ENCODE measurements around the gene ZNF500.
"Not testable (repeated sequence)": the region's sequence is repeated elsewhere in the genome, so short reads cannot be mapped to it uniquely, and the experiment has no call there.

ZNF500 gene

DNA sequence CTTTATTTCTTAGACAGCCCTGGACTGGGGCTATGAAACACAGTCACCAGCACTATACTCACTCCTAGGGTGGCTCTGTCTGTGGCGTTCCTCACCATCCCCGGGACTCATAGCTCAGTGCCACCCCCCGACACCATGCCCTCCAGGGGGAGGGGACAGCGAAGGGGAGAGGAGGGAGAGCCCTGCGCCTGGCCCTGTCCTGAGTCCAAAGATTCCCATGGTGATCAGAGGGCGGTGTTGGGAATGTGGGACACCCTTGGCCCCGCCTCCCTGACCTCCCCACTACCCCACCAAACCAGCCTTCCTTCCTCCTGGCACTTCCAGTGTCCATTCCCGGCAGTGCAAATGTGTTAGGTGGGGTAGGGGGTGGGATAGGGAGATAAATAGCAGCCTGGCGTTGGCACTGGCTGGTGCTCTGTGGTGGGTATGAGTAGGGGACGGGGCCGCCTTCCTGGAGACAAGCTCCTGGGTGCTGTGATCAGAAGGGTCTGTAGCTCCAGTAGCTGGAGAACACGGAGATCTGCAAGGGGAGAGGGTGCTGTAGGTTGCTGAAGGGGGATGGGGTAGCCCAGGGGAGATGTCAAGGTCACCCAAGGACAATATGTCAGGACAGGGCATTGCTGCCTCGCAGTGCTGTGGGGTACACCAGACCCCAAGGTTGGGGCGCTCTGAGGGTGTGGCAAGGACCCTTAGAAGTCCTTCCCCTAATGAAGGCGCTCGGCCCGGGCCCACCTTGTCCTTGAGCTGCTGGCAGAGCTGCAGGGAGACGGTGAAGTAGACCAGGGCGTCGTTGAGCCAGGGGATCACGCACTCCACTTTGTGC is 30.2 kb upstream of the ZNF500 start:
- DNase-seq (ENCODE audit: low read depth in 2 of 2, low spot score in 1 of 2), result no peak

DNA sequence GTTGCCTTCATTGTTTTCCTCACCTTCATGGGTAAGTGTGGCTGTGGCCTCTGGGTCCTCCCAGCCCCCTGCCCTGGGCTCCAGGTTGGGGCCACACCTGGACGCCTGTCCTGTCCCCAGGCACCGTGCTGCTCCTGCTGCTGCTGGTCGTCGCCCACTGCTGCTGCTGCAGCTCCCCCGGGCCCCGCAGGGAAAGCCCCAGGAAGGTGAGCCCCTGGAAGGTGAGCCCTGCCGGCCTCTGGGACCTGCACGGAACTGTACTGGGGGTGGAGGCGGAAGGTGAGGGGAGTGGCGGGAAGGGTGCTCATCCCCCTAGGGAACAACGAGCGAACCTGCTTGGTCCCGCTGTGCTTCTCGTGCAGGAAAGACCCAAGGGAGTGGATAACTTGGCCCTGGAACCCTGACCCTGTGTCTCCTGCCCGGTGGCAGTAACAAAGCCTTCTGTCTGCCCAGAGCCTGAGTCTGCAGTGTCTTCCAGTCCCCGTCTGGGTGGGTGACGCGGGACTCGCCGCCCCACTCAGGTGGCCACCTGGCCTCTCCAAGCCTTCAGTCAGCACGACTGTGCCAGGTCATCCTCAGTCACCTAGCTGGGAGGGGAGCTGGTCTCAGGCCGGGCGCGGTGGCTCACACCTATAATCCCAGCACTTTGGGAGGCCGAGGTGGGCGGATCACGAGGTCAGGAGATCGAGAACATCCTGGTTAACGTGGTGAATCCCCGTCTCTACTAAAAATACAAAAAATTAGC is 29.0 kb upstream of the ZNF500 start:
- no peak for DNase-seq (ENCODE audit: low read depth in 2 of 2, low spot score in 1 of 2)

DNA sequence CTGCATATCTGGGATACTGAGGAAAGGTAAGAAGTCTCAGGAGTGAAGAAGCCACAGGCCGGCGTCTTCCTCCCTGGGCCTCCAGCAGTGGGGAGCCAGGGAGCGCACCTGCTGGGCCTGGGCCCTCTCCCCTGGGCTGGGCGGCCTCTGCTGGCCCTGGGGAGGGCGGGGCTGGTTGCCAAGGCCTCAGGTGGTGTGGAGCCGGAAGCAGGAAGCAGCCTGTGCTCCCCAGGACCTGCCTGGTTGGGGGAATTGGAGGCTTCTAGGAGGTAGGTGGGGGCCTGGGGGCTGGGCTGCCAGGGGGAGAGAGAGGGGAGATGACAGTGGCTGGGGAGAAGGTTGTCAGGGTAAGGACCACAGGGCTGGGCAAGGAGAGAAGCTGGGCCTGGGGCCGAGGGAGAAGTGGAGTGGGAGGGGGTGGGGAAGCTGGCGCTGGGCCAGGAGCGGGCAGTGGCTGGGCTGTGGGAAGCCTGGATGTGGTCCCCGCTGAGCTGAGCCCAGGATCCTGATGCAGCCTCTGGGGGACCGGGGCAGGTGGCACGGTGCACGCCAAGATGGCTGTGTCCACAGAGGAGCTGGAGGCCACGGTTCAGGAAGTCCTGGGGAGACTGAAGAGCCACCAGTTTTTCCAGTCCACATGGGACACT is 28.3 kb upstream of the ZNF500 start, which contains the start of gene SMIM22:
SMIM22 (plus strand) TSS at position 189 of the 647 bp plus-strand sequence; CDS start at position 555, 366 bp downstream.
- DNase-seq (ENCODE audit: low read depth in 2 of 2, low spot score in 1 of 2), result no peak

DNA sequence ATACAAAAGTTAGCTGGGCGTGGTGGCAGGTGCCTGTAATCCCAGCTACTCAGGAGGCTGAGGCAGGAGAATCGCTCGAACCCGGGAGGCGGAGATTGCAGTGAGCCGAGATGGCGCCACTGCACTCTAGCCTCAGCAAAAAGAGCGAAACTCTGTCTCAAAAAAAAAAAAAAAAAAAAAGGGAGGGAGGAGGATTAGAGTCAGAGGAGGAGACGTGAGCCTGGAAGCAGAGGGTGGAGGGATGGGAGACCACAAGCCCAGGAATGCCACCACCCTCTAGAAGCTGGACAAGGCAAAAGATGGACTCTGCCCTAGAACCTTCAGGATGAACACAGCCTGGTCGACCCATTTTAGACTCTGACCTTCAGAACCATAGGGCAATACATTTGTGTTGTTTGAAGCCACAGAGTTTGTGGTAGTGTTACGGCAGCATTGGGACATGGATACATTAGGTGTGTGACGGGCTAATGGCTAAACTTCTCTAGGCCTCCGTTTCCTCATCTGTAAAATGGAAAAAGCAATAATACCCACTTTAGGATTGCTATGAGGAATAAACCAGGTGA is 26.1 kb upstream of the ZNF500 start:
- no peak for DNase-seq (ENCODE audit: low read depth in 2 of 2, low spot score in 1 of 2)

DNA sequence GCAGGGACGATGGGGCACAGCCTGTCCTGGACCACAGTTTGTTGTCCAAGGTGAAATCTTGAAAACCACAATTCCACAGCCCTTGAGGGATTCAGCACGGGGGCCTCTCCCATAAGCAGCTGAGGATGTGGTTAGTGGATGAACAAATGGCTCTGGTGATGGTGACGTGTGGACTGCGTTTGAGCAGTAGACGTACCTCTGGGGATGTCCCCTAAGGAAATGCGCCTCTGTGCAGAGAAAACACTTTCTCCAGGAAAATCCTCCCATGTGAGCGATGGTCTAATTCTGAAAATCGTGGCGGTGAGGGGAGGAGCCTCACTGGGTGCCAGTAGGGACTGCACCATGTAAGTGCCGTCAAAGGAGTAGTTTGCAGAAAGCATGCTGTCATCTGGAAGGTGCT is 23.9 kb upstream of the ZNF500 start:
- DNase-seq (ENCODE audit: low read depth in 2 of 2, low spot score in 1 of 2), result no peak

DNA sequence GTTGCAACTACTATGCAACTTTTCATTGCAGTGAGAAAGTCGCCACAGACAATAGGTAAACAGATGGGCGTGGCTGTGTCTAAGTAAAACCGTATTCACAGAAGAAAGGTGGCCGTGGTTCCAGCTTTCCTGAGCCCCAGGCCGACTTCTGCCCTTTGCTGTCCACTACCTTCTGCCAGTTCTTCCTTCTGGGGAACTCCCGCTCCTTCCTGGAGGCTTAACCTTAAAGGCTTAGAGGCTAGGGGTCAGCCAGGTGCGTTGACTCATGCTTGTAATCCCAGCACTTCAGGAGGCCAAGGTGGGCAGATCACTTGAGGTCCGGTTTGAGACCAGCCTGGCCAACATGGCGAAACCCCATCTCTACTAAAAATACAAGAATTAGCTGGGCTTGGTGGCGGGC is 23.3 kb upstream of the ZNF500 start:
- no peak for DNase-seq (ENCODE audit: low read depth in 2 of 2, low spot score in 1 of 2)

DNA sequence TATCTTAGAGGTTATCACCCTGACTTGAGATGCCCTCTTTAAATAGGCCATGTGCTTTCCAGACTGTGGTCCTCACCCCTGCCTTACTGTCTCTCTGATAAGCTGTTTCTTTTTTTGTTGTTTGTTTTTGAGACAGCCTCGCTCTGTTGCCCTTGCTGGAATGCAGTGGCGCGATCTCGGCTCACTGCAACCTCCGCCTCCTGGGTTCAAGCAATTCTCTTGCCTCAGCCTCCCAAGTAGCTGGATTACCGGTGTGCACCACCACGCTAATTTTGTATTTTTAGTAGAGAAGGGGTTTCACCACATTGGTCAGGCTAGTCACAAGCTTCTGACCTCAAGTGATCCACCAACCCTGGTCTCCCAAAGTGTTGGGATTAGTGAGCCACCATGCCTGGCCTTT is 21.9 kb upstream of the ZNF500 start:
- no peak for DNase-seq (ENCODE audit: low read depth in 2 of 2, low spot score in 1 of 2)

DNA sequence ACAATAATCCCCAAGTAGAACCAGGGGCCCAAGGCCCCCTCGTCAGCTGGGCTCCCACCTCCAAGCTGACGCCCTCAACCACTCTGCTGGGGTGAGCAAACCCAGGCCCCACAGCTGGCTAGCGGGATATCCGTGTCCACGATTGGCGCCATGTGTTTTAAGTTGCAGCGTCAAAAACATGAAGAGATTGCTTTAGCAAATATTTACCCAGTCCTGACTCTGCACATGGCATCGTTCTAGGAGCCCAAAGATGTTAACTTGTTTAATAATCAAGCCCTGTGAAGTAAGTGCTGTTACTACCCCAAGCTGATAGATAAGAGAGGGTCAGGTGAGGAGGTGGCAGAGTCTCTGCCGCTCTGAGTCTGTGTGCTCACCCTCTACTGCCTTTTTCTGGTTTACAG is 21.5 kb upstream of the ZNF500 start:
- no peak for DNase-seq (ENCODE audit: low read depth in 2 of 2, low spot score in 1 of 2)

DNA sequence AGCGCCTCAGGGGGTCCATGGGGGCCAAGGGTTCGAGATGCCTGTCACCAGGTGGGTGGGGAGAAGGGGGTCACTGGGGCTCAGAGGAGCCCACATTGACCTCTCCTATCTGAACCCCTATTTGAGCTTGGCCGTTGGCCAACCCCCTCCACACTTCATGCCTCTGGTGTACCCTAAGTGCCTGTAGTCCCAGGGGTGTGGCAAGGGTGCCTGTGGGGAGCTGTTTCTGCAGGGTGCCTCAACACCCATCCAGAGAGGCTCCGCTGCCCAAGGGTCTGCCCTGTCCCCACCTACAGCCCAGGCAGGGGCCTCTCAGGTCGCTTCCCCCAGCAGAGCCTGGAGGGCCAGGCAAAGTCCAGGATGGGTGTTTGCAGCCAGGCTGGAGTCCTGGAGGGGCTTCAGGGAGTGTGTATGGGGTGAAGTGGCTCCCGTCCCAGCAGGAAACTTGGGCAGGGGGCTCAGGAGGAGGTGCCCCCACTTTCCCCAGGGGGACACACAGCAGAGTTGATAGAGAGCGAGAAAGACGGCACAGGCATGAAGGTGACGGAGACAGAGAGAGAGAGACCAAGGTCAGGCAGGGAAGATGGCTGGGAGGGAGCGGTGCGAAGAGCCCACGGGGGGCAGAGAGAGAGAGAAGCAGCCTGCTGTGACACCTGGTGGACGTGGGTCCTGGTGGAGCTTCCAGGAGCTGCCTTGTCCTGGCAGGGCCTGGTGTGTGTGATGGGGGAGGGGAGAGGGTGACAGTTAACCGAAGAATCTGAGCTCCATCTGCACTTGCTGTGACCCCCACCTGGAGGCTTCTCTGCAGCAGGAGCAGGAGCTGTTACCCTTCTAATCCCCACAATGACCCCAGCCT is 20.9 kb upstream of the ZNF500 start, which contains the start of gene SEPTIN12:
SEPTIN12 (minus strand) TSS at position 719 of the 856 bp plus-strand sequence; CDS start at position 19, 700 bp downstream.
- DNase-seq (ENCODE audit: low read depth in 2 of 2, low spot score in 1 of 2), result no peak

DNA sequence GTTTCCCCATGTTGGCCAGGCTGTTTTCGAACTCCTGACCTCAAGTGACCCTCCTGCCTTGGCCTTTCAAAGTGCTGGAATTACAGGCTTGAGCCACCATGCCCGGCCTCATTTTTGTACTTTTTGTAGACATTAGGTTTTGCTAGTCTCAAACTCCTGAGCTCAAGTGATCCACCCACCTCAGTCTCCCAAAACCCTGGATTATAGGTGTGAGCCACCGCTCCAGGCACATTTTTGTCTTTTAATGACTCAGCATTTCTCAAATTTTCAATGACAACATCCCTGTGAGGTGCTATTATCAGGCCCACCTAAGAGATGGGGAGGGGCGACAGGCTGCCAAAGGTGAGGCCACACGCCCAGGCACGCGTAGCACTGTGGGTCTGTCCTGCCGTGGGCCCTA is 20.1 kb upstream of the ZNF500 start:
- DNase-seq (ENCODE audit: low read depth in 2 of 2, low spot score in 1 of 2), result no peak

DNA sequence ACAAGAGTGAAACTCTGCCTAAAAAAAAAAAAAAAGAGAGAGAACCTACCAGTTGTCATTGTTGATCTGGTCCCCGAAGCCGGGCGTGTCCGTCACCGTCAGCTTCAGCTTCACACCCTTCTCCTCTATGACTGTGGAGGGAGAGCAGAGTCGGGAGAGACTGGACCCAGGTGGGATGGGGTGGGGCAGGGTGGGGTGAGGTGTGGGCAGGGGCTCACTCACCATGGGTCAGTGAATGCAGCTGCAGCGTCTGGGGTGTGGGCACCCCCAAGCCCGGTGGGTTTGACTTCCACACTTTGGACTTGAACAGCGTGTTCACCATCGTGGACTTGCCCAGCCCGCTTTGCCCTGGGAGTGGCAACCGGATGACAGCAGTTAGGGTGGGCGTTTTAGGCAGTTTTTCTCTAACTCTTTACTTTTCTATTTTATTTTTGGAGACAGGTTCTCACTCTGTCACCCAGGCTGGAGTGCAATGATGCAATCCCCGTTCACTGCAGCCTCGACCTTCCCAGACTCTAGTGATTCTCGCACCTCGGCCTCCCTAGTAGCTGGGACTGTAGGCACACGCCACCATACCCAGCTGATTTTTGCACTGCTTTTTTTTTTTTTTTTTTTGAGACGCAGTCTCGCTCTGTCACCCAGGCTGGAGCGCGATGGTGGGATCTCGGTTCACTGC is 18.9 kb upstream of the ZNF500 start:
- DNase-seq (ENCODE audit: low read depth in 2 of 2, low spot score in 1 of 2), result no peak

DNA sequence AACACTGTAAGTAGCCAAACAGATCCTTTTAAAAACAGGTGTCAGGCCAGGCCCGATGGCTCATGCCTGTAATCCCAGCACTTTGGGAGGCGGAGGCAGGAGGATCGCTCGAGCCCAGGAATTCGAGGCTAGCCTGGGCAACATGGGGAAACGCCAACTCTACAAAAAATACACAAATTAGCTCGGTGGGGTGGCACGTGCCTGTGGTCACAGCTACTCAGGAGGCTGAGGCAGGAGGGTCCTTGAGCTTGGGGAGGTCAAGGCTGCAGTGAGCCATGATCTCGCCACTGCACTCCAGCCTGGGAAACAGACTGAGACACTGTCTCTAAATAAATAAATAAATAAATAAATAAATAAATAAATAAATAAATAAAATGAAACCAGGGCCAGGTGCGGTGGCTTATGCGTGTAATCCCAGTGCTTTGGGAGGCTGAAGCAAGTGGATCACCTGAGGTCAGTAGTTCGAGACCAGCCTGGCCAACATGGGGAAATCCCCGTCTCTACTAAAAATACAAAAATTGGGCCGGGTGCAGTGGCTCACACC is 17.6 kb upstream of the ZNF500 start:
- DNase-seq (ENCODE audit: low read depth in 2 of 2, low spot score in 1 of 2), result not testable (repeated sequence)

DNA sequence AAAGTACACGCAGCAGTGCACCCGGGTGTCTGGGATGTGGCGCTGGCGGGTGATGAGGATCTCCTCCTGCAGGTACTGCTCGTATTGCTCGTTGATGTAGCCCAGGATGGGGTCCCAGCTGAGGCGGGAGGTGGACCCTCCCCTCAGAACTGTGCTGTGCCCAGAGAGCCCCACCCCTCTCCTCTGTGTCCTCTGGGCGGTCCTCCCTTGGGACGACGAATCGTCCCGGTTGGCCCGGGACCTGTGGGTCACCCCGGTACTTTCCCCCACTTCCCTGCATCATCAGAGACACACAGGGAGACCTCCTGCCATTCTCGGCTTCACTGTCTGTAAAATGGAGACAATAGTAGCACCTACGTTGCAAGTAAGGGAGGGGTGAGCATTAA is 17.0 kb upstream of the ZNF500 start:
- no peak for DNase-seq (ENCODE audit: low read depth in 2 of 2, low spot score in 1 of 2)

DNA sequence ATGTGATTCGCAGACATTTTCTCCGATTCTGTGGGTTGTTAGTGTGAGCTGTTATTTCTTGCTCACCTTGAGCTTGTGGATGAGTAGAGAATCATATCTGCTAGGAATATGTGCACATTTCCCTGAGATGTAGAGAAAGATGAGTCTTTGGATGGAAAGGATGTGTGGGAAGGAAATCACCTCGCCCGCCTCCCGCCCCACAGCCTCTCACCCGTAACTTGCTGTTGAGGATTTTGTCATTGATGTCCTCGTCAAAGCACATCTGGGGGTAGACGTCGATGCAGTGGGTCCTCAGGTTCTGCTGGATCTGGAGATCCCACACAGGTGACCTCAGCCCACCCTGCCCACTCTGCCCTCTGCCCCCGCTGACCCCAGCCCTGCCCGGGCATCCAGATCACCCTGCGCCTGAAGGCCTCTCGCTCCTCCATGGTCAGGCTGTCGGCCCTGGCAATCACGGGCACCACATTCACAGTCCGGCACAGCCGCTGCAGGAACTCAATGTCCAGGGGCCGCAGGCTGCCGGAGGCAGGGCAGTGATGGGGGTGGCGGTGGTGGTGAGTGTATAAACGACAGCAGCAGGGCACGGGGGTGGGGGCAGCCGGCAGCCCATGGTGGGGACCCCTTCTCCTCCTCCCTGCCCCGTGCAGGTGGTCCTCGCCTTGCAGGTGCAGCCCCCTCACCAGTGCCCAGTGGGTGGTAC is 16.4 kb upstream of the ZNF500 start:
- DNase-seq (ENCODE audit: low read depth in 2 of 2, low spot score in 1 of 2), result no peak

DNA sequence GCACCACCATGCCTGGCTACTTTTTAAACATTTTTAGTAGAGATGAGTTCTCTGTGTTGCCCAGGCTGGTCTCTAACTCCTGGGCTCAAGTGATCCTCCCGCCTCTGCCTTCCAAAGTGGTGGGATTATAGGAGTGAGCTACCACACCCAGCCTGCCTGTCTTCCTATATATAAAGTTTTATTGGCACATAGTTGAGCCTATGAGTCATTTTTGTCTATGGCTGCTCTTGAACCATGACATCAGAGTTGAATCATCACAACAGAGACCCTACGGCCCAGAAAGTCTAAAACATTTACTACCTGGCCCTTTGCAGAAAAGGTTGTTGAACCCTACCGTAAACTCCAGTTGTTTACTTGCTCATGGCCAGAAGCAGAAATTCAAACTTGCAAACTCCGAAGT is 13.3 kb upstream of the ZNF500 start:
- no peak for DNase-seq (ENCODE audit: low read depth in 2 of 2, low spot score in 1 of 2)

DNA sequence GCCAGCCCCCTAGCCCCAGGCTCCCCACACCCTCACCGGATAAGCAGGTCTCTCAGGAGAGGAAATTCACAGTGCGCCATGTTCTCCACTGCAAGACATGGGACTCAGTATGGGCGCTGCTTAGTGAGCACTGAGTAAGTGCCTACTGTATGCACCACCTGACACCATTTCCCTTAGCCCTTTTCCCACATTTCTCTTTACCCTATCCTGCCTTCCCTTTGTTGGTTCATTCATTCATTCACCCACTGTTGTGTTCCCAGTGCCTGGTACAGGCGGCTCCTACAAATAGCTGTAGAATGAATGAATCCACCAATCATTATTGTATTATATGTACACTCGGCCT is 11.1 kb upstream of the ZNF500 start:
- no peak for DNase-seq (ENCODE audit: low read depth in 2 of 2, low spot score in 1 of 2)

DNA sequence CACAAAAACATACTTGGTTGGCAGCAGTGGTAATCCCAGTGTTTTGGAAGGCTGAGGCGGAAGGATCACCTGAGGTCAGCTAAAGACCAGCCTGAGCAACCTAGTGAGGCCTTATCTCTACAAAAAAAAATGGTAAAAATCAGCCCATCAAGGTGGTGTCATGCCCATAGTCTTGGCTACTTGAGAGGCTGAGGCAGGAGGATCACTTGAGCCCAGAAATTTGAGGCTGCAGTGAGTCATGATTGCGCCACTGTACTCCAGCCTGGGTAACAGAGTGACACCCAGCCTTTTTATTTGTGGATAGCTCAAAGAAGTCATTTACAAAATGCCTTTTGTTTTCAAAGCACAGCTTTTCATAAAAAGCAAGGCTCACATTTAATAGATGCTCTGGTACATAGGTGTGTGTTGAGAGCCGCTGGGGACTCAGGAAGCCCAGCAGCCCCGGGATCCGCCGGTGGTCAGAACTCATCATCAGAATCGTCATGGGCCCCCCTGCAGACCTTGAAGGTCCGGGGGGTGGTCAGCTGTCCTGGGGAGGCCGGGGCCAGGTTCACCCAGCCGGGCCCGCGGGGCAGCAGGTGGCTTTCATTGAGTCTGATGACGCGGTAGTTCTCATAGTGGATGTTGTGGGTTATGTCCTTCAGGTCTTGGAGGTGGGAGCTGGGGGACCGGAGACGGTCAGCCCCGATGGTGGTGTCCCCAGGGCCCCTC is 10.5 kb upstream of the ZNF500 start:
- no peak for DNase-seq (ENCODE audit: low read depth in 2 of 2, low spot score in 1 of 2)

DNA sequence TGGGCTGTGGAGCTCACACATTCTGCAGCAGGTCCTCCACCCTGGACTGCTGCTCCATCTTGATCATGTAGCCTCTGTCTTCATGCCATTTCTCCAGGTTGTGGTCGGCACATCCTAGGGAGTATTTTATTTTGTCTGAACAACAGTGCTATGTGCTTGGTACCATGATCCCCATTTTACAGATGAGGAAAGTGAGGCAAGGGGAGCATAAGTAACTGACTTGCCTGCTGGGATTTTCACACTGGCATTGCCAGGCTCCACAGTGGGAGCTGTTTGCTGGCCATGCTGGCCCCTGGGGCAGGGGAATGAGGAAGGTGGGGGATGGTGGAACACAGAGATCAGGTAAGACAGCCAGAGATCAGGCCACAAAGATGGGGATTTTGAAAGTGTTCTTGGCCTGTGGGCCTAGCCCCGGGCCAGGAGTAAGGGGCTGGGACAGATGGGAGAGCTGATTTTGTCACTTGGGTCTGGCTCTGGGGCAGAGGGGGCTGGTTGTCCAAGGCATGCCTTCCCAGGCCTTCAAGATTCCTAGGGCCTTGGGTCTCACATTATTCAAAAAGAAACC is 9.3 kb upstream of the ZNF500 start:
- DNase-seq (ENCODE audit: low read depth in 2 of 2, low spot score in 1 of 2), result no peak
